ENCODE results near the gene ENDOV. TPM values are rescaled to one million over a fixed set of nuclear protein-coding genes. Genes with fewer than 3 reads are reported as not detected.

ENDOV gene
- total RNA-seq, 1 experiment from 2014 or later: 60.1 TPM

- no peak for DNase-seq (ENCODE audit: low spot score)
Measured at GRCh38 chr17:80416260-80416939, 1.4 kb downstream of the ENDOV start.

- DNase-seq (ENCODE audit: low spot score): no peak
Measured at GRCh38 chr17:80416940-80417293, 1.9 kb downstream of the ENDOV start.

- no peak for DNase-seq (ENCODE audit: low spot score)
Measured at GRCh38 chr17:80418589-80418988, 3.6 kb downstream of the ENDOV start.

GRCh38 chr17:80419255-80419654 is 4.3 kb downstream of the ENDOV start:
- DNase-seq (ENCODE audit: low spot score): no peak

GRCh38 chr17:80421381-80422090 is 6.6 kb downstream of the ENDOV start:
- DNase-seq (ENCODE audit: low spot score): no peak

GRCh38 chr17:80422276-80422675 is 7.3 kb downstream of the ENDOV start:
- no peak for DNase-seq (ENCODE audit: low spot score)

GRCh38 chr17:80422981-80423380 is 8.0 kb downstream of the ENDOV start:
- no peak for DNase-seq (ENCODE audit: low spot score)

GRCh38 chr17:80423536-80424225 is 8.7 kb downstream of the ENDOV start:
- DNase-seq (ENCODE audit: low spot score): no peak

GRCh38 chr17:80424261-80424660 is 9.3 kb downstream of the ENDOV start:
- DNase-seq (ENCODE audit: low spot score): no peak

- no peak for DNase-seq (ENCODE audit: low spot score)
Measured at GRCh38 chr17:80424878-80425765, 10.2 kb downstream of the ENDOV start.

GRCh38 chr17:80425835-80426426 is 11.0 kb downstream of the ENDOV start:
- no peak for DNase-seq (ENCODE audit: low spot score)

- peak; percentile 60 for DNase-seq (ENCODE audit: low spot score)
Measured at GRCh38 chr17:80426671-80427326, 11.8 kb downstream of the ENDOV start.

- no peak for DNase-seq (ENCODE audit: low spot score)
Measured at GRCh38 chr17:80427366-80428282, 12.7 kb downstream of the ENDOV start.

- no peak for DNase-seq (ENCODE audit: low spot score)
Measured at GRCh38 chr17:80428363-80428762, 13.4 kb downstream of the ENDOV start.

- no peak for DNase-seq (ENCODE audit: low spot score)
Measured at GRCh38 chr17:80428796-80429195, 13.8 kb downstream of the ENDOV start.

- no peak for DNase-seq (ENCODE audit: low spot score)
Measured at GRCh38 chr17:80429356-80430275, 14.6 kb downstream of the ENDOV start.

- no peak for DNase-seq (ENCODE audit: low spot score)
Measured at GRCh38 chr17:80430446-80431245, 15.7 kb downstream of the ENDOV start.
